ENCODE measurements around the gene KRT222. TPM values are rescaled to one million over a fixed set of nuclear protein-coding genes. Genes with fewer than 3 reads are reported as not detected.

Gene KRT222
- polyA plus RNA-seq, 1 donor (not counting 4 experiments of a cell fraction or from before 2014, with no cell fraction given) = 0.76 TPM

- FAIRE-seq (no peak), DNase-seq (ENCODE audit: low read depth, low spot score) (no peak)
- no peak overlapping the region for H3K4me3 ChIP-seq (ENCODE audit: control insufficient read depth in 2 of 3, extremely low read depth in 1 of 3, insufficient read depth in 2 of 3, low read depth in 1 of 3, low read length in 3 of 3)
- H3K9me1 ChIP-seq (ENCODE audit: control insufficient read depth, extremely low read depth, insufficient read depth, low read length) = no peaks in the 10 kb centered on the region
- dilution Hi-C loops (cut with MboI; ENCODE audit: extremely low pct_ligation_motif_present, low sequenced_read_pairs) = no loop called here
- H3K79me2 ChIP-seq (ENCODE audit: control insufficient read depth, insufficient read depth, low read length) = no peaks in the 10 kb centered on the region
- H3K27me3 ChIP-seq (ENCODE audit: control insufficient read depth, extremely low read depth, insufficient read depth, low read length) = peaks cover 44% of the 10 kb centered on the region
- H3K4me1 ChIP-seq (ENCODE audit: control insufficient read depth, extremely low read depth, insufficient read depth, low read length) = no peaks in the 10 kb centered on the region
- no peak overlapping the region for H3K9ac ChIP-seq (ENCODE audit: control insufficient read depth, extremely low read depth, insufficient read depth, low read length)
- H4K20me1 ChIP-seq (ENCODE audit: control insufficient read depth, extremely low read depth, insufficient read depth, low read length) = no peaks in the 10 kb centered on the region
- H3K36me3 ChIP-seq (ENCODE audit: control insufficient read depth in 2 of 2, extremely low read depth in 1 of 2, insufficient read depth in 2 of 2, low read length in 2 of 2) = no peaks in the 10 kb centered on the region
- H2AFZ ChIP-seq (ENCODE audit: control insufficient read depth, low read length) = no peak overlapping the region
- TF ChIP-seq EZH2 (IDR thresholded peaks at IDR 0.05; ENCODE audit: low read length) = no peak
- TF ChIP-seq, protein P1, sequence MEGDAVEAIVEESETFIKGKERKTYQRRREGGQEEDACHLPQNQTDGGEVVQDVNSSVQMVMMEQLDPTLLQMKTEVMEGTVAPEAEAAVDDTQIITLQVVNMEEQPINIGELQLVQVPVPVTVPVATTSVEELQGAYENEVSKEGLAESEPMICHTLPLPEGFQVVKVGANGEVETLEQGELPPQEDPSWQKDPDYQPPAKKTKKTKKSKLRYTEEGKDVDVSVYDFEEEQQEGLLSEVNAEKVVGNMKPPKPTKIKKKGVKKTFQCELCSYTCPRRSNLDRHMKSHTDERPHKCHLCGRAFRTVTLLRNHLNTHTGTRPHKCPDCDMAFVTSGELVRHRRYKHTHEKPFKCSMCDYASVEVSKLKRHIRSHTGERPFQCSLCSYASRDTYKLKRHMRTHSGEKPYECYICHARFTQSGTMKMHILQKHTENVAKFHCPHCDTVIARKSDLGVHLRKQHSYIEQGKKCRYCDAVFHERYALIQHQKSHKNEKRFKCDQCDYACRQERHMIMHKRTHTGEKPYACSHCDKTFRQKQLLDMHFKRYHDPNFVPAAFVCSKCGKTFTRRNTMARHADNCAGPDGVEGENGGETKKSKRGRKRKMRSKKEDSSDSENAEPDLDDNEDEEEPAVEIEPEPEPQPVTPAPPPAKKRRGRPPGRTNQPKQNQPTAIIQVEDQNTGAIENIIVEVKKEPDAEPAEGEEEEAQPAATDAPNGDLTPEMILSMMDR (optimal IDR thresholded peaks at IDR 0.05 in 1 of 3, IDR thresholded peaks at IDR 0.05 in 1 of 3, conservative IDR thresholded peaks at IDR 0.05 in 1 of 3; ENCODE audit: extremely low read depth in 1 of 3, insufficient read depth in 2 of 3, low read length in 3 of 3) = peak in 2 of 3 experiments; percentile 42 to 54
- no peaks in the 10 kb centered on the region for H3K9me3 ChIP-seq (ENCODE audit: control insufficient read depth, low read depth, low read length)
- H3K27ac ChIP-seq (ENCODE audit: control insufficient read depth, insufficient read depth, low read length) = no peak overlapping the region
- H3K4me2 ChIP-seq (ENCODE audit: control insufficient read depth, extremely low read depth, insufficient read depth, low read depth, low read length) = no peak overlapping the region
These were observed 47.2 kb downstream of the KRT222 start for GRCh38 chr17:40617678-40618240.

DNA sequence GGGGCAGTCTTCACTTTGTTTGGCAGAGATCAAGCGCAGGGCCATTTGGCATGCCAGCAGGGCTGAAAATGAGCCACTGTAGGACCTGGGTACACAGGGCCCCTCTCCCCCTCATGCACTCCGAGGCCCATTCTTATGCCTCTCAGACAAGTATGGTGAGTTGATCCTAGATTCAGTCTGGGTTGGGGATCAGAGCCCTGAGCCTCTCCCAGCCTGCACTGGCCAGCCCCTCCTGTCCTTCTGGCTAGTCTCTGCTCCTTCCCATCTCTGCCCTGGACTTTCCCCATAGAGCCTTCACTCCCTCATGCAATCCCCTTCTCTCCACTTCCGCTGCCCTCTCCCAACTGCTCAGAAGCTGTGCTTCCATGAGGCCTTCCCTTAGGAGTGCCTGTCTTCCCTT, 48.4 kb downstream of the KRT222 start:
- H3K4me1 ChIP-seq (ENCODE audit: control insufficient read depth, extremely low read depth, insufficient read depth, low read length) = no peaks in the 10 kb centered on the region
- H3K9me3 ChIP-seq (ENCODE audit: control insufficient read depth, low read depth, low read length) = no peaks in the 10 kb centered on the region

More for the DNA sequence above, 48.4 kb downstream of the KRT222 start:
- DNase-seq (ENCODE audit: low read depth, low spot score) (no peak), FAIRE-seq (no peak)
- no peak overlapping the region for H2AFZ ChIP-seq (ENCODE audit: control insufficient read depth, low read length)
- no peaks in the 10 kb centered on the region for H3K79me2 ChIP-seq (ENCODE audit: control insufficient read depth, insufficient read depth, low read length)
- H3K9ac ChIP-seq (ENCODE audit: control insufficient read depth, extremely low read depth, insufficient read depth, low read length) = no peak overlapping the region
- H3K27ac ChIP-seq (ENCODE audit: control insufficient read depth, insufficient read depth, low read length) = no peak overlapping the region
- H4K20me1 ChIP-seq (ENCODE audit: control insufficient read depth, extremely low read depth, insufficient read depth, low read length) = no peaks in the 10 kb centered on the region
- dilution Hi-C loops (cut with MboI; ENCODE audit: extremely low pct_ligation_motif_present, low sequenced_read_pairs) = no loop called here
- TF ChIP-seq, protein P1 (optimal IDR thresholded peaks at IDR 0.05 in 1 of 3, IDR thresholded peaks at IDR 0.05 in 1 of 3, conservative IDR thresholded peaks at IDR 0.05 in 1 of 3; ENCODE audit: extremely low read depth in 1 of 3, insufficient read depth in 2 of 3, low read length in 3 of 3) = no peak
- TF ChIP-seq EZH2 (IDR thresholded peaks at IDR 0.05; ENCODE audit: low read length) = no peak
- H3K27me3 ChIP-seq (ENCODE audit: control insufficient read depth, extremely low read depth, insufficient read depth, low read length) = peaks cover 51% of the 10 kb centered on the region
- no peak overlapping the region for H3K4me2 ChIP-seq (ENCODE audit: control insufficient read depth, extremely low read depth, insufficient read depth, low read depth, low read length)
- no peaks in the 10 kb centered on the region for H3K9me1 ChIP-seq (ENCODE audit: control insufficient read depth, extremely low read depth, insufficient read depth, low read length)
- no peaks in the 10 kb centered on the region for H3K36me3 ChIP-seq (ENCODE audit: control insufficient read depth in 2 of 2, extremely low read depth in 1 of 2, insufficient read depth in 2 of 2, low read length in 2 of 2)
- no peak overlapping the region for H3K4me3 ChIP-seq (ENCODE audit: control insufficient read depth in 2 of 3, extremely low read depth in 1 of 3, insufficient read depth in 2 of 3, low read depth in 1 of 3, low read length in 3 of 3)
